Measurements from ENCODE around the gene DPP10. TPM values are rescaled to one million over a fixed set of nuclear protein-coding genes. Genes with fewer than 3 reads are reported as not detected.
A peak's percentile ranks its signal among the peaks of the same experiment; 100 is the strongest.

Gene DPP10
- total and polyA plus RNA-seq, 4 donors: 0.08 to 5.0 (median 0.27) TPM

GRCh38 chr2:114542695-114543094, 100.3 kb downstream of the DPP10 start:
- WGBS, 2 donors: 23 to 50% methylated on average over 2 of the region's 2 CpGs

DNA sequence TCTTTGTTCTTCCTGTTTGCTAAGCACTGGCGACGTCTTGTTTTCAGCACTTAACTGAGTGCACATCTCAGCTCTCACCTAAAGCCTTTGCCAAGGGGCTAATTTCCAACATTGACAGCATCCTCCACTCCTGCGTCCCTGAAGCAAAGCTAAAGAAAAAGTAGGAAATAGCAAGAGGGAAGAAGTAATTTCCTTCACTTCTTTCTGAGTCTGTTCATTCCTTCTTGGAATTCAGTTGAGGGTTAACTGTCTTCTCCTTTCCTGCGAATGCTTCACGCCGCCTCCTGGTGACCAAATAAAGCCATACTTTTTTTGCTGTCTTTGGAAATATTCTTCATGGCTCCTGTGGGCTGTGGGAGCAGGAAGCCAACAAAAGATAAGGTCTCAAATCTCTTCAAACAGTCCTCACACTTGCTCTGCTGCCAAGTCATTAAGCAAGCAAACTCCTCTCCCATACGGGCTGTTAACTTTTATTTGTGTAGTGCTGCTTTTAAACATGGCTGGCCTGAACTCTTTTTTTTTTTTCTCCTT, 100.9 kb downstream of the DPP10 start:
- H3K4me3 ChIP-seq: no peak overlapping the region
- peak; percentile 55 for ATAC-seq (ENCODE audit: insufficient read depth, low FRiP score)
- no peak overlapping the region for H3K9ac ChIP-seq (ENCODE audit: insufficient read depth in 1 of 2, low read length in 2 of 2)
- no peak overlapping the region for H3K27ac ChIP-seq (ENCODE audit: low read depth in 1 of 2, low read length in 1 of 2)
- TF ChIP-seq, protein P1, sequence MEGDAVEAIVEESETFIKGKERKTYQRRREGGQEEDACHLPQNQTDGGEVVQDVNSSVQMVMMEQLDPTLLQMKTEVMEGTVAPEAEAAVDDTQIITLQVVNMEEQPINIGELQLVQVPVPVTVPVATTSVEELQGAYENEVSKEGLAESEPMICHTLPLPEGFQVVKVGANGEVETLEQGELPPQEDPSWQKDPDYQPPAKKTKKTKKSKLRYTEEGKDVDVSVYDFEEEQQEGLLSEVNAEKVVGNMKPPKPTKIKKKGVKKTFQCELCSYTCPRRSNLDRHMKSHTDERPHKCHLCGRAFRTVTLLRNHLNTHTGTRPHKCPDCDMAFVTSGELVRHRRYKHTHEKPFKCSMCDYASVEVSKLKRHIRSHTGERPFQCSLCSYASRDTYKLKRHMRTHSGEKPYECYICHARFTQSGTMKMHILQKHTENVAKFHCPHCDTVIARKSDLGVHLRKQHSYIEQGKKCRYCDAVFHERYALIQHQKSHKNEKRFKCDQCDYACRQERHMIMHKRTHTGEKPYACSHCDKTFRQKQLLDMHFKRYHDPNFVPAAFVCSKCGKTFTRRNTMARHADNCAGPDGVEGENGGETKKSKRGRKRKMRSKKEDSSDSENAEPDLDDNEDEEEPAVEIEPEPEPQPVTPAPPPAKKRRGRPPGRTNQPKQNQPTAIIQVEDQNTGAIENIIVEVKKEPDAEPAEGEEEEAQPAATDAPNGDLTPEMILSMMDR (IDR thresholded peaks at IDR 0.05; ENCODE audit: control extremely low read depth, extremely low read depth): no peak
- peaks cover 0 to 18% (median 3%) of the 10 kb centered on the region in 5 donors for H3K4me1 ChIP-seq (ENCODE audit: control insufficient read depth in 5 of 5, insufficient read depth in 5 of 5, low read length in 5 of 5)
- no peaks in the 10 kb centered on the region for H3K36me3 ChIP-seq (ENCODE audit: control insufficient read depth in 4 of 4, insufficient read depth in 4 of 4, low read length in 4 of 4)
- no peaks in the 10 kb centered on the region for H3K27me3 ChIP-seq (ENCODE audit: control insufficient read depth in 3 of 3, insufficient read depth in 3 of 3, low read length in 2 of 3)
- WGBS, 2 donors: 2 to 3% methylated on average over 7 of the region's 7 CpGs
- no peaks in the 10 kb centered on the region for H3K9me3 ChIP-seq (ENCODE audit: control insufficient read depth in 4 of 4, insufficient read depth in 3 of 4, low read length in 3 of 4)
- DNase-seq: peak; percentile 86 to 98 (median 97)

More at GRCh38 chr2:114542695-114543094, 100.3 kb downstream of the DPP10 start:
- no peak overlapping the region for H3K9ac ChIP-seq (ENCODE audit: insufficient read depth in 1 of 2, low read length in 2 of 2)
- no peak overlapping the region for H3K27ac ChIP-seq (ENCODE audit: low read depth in 1 of 2, low read length in 1 of 2)
- ATAC-seq (ENCODE audit: insufficient read depth, low FRiP score) (no peak), DNase-seq (no peak)
- H3K4me3 ChIP-seq: no peak overlapping the region
- peaks cover 0 to 18% (median 3%) of the 10 kb centered on the region in 5 donors for H3K4me1 ChIP-seq (ENCODE audit: control insufficient read depth in 5 of 5, insufficient read depth in 5 of 5, low read length in 5 of 5)
- TF ChIP-seq, protein P1 (IDR thresholded peaks at IDR 0.05; ENCODE audit: control extremely low read depth, extremely low read depth): no peak
- H3K27me3 ChIP-seq (ENCODE audit: control insufficient read depth in 3 of 3, insufficient read depth in 3 of 3, low read length in 2 of 3): no peaks in the 10 kb centered on the region
- no peaks in the 10 kb centered on the region for H3K36me3 ChIP-seq (ENCODE audit: control insufficient read depth in 4 of 4, insufficient read depth in 4 of 4, low read length in 4 of 4)
- H3K9me3 ChIP-seq (ENCODE audit: control insufficient read depth in 4 of 4, insufficient read depth in 3 of 4, low read length in 3 of 4): no peaks in the 10 kb centered on the region

GRCh38 chr2:114545052-114545451, 102.6 kb downstream of the DPP10 start:
- H3K27me3 ChIP-seq (ENCODE audit: control insufficient read depth in 3 of 3, insufficient read depth in 3 of 3, low read length in 2 of 3): no peaks in the 10 kb centered on the region
- H3K27ac ChIP-seq (ENCODE audit: low read depth in 1 of 2, low read length in 1 of 2): no peak overlapping the region
- no peak overlapping the region for H3K9ac ChIP-seq (ENCODE audit: insufficient read depth in 1 of 2, low read length in 2 of 2)
- no peaks in the 10 kb centered on the region for H3K36me3 ChIP-seq (ENCODE audit: control insufficient read depth in 4 of 4, insufficient read depth in 4 of 4, low read length in 4 of 4)
- ATAC-seq (ENCODE audit: insufficient read depth, low FRiP score) (no peak), DNase-seq (no peak)
- no peak overlapping the region for H3K4me3 ChIP-seq
- TF ChIP-seq, protein P1 (IDR thresholded peaks at IDR 0.05; ENCODE audit: control extremely low read depth, extremely low read depth): no peak
- 92 to 95% methylated on average over 2 of the region's 2 CpGs for WGBS, 2 donors
- no peaks in the 10 kb centered on the region for H3K9me3 ChIP-seq (ENCODE audit: control insufficient read depth in 4 of 4, insufficient read depth in 3 of 4, low read length in 3 of 4)
- peaks cover 0 to 18% (median 3%) of the 10 kb centered on the region in 5 donors for H3K4me1 ChIP-seq (ENCODE audit: control insufficient read depth in 5 of 5, insufficient read depth in 5 of 5, low read length in 5 of 5)

DNA sequence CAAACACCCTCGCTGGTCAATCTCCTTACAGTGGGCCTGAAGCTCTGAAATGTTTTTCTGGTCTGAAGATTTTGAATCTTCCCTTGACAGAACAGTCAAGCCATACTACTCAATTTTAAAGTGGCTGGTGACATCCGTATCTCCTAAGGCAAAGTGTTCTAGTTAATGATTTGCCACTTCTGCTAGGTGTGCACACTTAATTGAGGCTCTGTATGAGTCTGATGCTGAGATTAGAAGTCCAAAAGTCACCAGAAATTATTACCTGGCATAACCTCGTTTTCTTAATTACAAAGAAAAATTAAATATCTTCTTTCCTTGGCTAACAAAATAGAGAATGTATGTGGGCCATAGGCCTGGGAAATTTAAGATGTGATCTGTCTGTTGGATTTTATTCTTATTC, 104.1 kb downstream of the DPP10 start:
- no peaks in the 10 kb centered on the region for H3K36me3 ChIP-seq (ENCODE audit: control insufficient read depth in 4 of 4, insufficient read depth in 4 of 4, low read length in 4 of 4)
- TF ChIP-seq, protein P1 (IDR thresholded peaks at IDR 0.05; ENCODE audit: control extremely low read depth, extremely low read depth): no peak
- H3K9me3 ChIP-seq (ENCODE audit: control insufficient read depth in 4 of 4, insufficient read depth in 3 of 4, low read length in 3 of 4): no peaks in the 10 kb centered on the region
- no peak overlapping the region for H3K9ac ChIP-seq (ENCODE audit: insufficient read depth in 1 of 2, low read length in 2 of 2)
- H3K4me1 ChIP-seq (ENCODE audit: control insufficient read depth in 5 of 5, insufficient read depth in 5 of 5, low read length in 5 of 5): peaks cover 0 to 18% (median 3%) of the 10 kb centered on the region in 5 donors
- no peak for DNase-seq
- H3K27ac ChIP-seq (ENCODE audit: low read depth in 1 of 2, low read length in 1 of 2): no peak overlapping the region
- 70 to 80% methylated on average over 3 of the region's 3 CpGs for WGBS, 2 donors
- no peak for ATAC-seq (ENCODE audit: insufficient read depth, low FRiP score)
- no peak overlapping the region for H3K4me3 ChIP-seq
- H3K27me3 ChIP-seq (ENCODE audit: control insufficient read depth in 3 of 3, insufficient read depth in 3 of 3, low read length in 2 of 3): no peaks in the 10 kb centered on the region

Data from lung (tissue), 12 donors.